Measurements from ENCODE around the gene BANP. TPM values are rescaled to one million over a fixed set of nuclear protein-coding genes. Genes with fewer than 3 reads are reported as not detected.

BANP gene
- total RNA-seq, 1 experiment from 2014 or later, result 37.2 TPM

DNA sequence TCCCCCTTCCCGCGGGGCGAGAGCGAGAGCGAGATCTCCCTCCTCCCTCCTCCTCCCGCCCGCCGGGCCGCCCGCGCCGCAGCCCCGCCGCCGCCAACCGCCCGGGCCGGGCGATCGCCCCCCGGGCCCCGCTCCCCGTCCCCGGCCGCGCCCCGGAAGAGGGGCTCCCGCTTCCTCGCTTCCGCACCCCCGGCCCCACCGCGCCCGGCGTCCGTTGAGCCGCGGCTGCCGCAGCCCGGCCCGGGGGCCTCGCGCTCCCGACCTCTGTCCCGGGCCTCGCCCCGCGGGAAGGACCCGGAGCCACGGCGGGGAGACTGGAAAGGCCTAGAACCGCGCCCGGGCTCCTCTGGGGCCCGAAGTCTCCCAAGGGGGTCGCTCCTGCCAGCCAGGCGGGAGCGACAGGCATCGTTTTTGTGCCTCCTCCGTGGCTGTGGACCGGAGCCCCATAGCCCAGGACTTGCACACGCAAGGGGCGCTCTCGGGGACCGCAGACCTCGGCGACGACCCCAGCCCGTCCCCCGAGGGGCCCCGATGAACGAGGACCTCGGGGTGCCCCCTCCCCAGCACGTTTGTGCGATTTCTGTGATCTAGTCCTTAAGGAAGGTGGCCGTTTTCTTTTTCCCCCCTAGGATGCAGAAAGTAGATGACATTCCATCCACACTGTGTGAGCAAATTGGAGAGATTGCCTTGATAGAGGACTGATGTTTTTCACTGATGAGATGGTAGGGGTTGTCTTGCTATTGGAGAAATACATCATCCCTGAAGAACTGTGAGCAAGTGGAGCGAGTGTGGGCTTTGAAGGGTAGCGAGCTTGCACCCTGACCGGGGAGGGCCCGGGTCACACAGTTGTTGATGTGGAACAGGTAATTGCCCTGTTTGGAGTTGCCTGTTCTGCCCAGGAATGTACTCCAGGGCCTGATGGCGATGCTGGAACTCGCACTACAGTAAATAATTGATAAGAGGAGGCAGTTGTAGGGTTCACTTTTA, 611 bp downstream of the BANP start:
- H3K79me2 ChIP-seq (ENCODE audit: insufficient read depth, low read length), result peaks cover 53% of the 10 kb centered on the region
- H3K4me1 ChIP-seq (ENCODE audit: control insufficient read depth in 1 of 2, insufficient read depth in 2 of 2, low read length in 2 of 2), result peaks cover 17 to 26% of the 10 kb centered on the region in 2 experiments
- TF ChIP-seq RAD21 (IDR thresholded peaks at IDR 0.05; ENCODE audit: low read depth) (no peak), ZFX (IDR thresholded peaks at IDR 0.05) (peak; percentile 95), ZNF274 (IDR thresholded peaks at IDR 0.05; ENCODE audit: low read depth, low read length) (no peak), EZH2 (IDR thresholded peaks at IDR 0.05) (no peak), CTCF (IDR thresholded peaks at IDR 0.05 in 2 of 3, conservative IDR thresholded peaks at IDR 0.05 in 1 of 3; ENCODE audit: borderline replicate concordance in 1 of 3, insufficient read depth in 1 of 3, low read depth in 2 of 3, low read length in 2 of 3) (0 out of 6 replicates have a peak, but pooled peaks of 1 of the 3 experiments have one; percentile 19), POLR2AphosphoS5 (IDR thresholded peaks at IDR 0.05; ENCODE audit: low read depth, low read length) (no peak), FOSL1 (IDR thresholded peaks at IDR 0.05; ENCODE audit: low read depth) (no peak), POLR2A (IDR thresholded peaks at IDR 0.05; ENCODE audit: borderline replicate concordance, extremely low read depth, insufficient read depth, insufficient read length) (peak; percentile 58)
- ChIA-PET POLR2A (interaction anchor here (0.7 to 1.4 kb wide), 7 partner anchors 10 to 564 kb away, joined by 3 to 6 read pairs (median 3); partner anchors contain the start of gene SLC7A5), RAD21 (ENCODE audit: low non-redundant PET in 1 of 2, low total read pairs in 2 of 2, uncharacterized antibody in 2 of 2, unreplicated experiment in 2 of 2) (no interaction called here), CTCF (interaction anchor here (1.0 kb wide), 2 partner anchors 173 to 182 kb away, joined by 3 to 9 read pairs; no protein-coding TSS in a partner anchor)
- H3K27me3 ChIP-seq (ENCODE audit: insufficient read depth, low read length), result no peaks in the 10 kb centered on the region
- H3K4me2 ChIP-seq (ENCODE audit: low read length), result peak overlapping the region; percentile 90
- DNase-seq (ENCODE audit: low read depth, low spot score) (no peak), ATAC-seq (0 out of 2 replicates have a peak, but pooled peaks have one; percentile 0)
- intact Hi-C loops (cut with micrococcal nuclease), result loop anchor here (2.0 kb wide), 1 partner anchor 173 kb away; no protein-coding TSS in a partner anchor
- H3K36me3 ChIP-seq (ENCODE audit: control insufficient read depth in 1 of 2, insufficient read depth in 2 of 2, low read length in 2 of 2), result peaks cover 0 to 16% of the 10 kb centered on the region in 2 experiments; a peak in 2 of 4 replicates
- H3K9me2 ChIP-seq (ENCODE audit: insufficient read depth), result no peaks in the 10 kb centered on the region
- peak overlapping the region; percentile 61 to 99 for H3K4me3 ChIP-seq (replicated peaks in 1 of 2; ENCODE audit: low read depth in 1 of 2, low read length in 2 of 2)
- H3K27ac ChIP-seq (ENCODE audit: low read depth, low read length), result peak overlapping the region; percentile 97
- no peaks in the 10 kb centered on the region for H4K20me1 ChIP-seq (ENCODE audit: insufficient read depth)
- H2AFZ ChIP-seq (ENCODE audit: low read depth, low read length, poor library complexity, severe bottlenecking), result no peak overlapping the region
- no peaks in the 10 kb centered on the region for H3K9me3 ChIP-seq (ENCODE audit: control insufficient read depth in 1 of 2, insufficient read depth in 1 of 2, low read depth in 1 of 2, low read length in 2 of 2)
- H3K9ac ChIP-seq (ENCODE audit: low read length), result peak overlapping the region; percentile 99
- BruUV-seq (replicated peaks), result no TSS peak

Data from HCT116 (cell line).